HepG2 (cell line): ENCODE measurements around the gene CBLC. TPM values are rescaled to one million over a fixed set of nuclear protein-coding genes. Genes with fewer than 3 reads are reported as not detected.

Experiments used
- ASH2L ChIP-seq: fragments of 300-600, 200-600 bp; sonication (generic); IDR thresholded peaks from 2 replicates; pipeline ENCODE4 v1.7.0; 2017; ENCODE audit warnings: low read depth, mild to moderate bottlenecking, moderate library complexity, mixed read lengths, low read length; ENCODE audit not compliant: insufficient read length
- DMAP1 ChIP-seq: IDR thresholded peaks from 2 replicates; pipeline ENCODE4 v1.6.1; 2016
- FOXK2 ChIP-seq: fragments of 450-650 bp; IDR thresholded peaks from 2 replicates; pipeline ENCODE4 v1.6.1; 2016
- GATAD2A ChIP-seq: IDR thresholded peaks from 2 replicates; pipeline ENCODE4 v1.6.1; 2016
- HOXA5 ChIP-seq: sonication (generic); formaldehyde crosslinking; IDR thresholded peaks from 2 replicates; pipeline ENCODE4 v1.4.0; 2020; ENCODE audit warnings: missing genetic modification reagents
- KLF12 ChIP-seq: sonication (generic); formaldehyde crosslinking; IDR thresholded peaks from 2 replicates; pipeline ENCODE4 v1.4.0; 2020; ENCODE audit warnings: missing genetic modification reagents, borderline replicate concordance
- NPAS2 ChIP-seq: sonication (generic); formaldehyde crosslinking; IDR thresholded peaks from 2 replicates; pipeline ENCODE4 v1.8.0; 2022; ENCODE audit warnings: mild to moderate bottlenecking, missing genetic modification reagents, borderline replicate concordance
- PAX8 ChIP-seq: sonication (generic); formaldehyde crosslinking; IDR thresholded peaks from 2 replicates; pipeline ENCODE4 v1.8.0; 2022; ENCODE audit warnings: mild to moderate bottlenecking, missing genetic modification reagents, borderline replicate concordance
- RXRB ChIP-seq: IDR thresholded peaks from 2 replicates; pipeline ENCODE4 v1.6.1; 2016; ENCODE audit warnings: borderline replicate concordance, missing genetic modification reagents, missing compliant biosample characterization
- TCF12 ChIP-seq, 2 experiments: fragments of 450-650 bp in 1 of 2; sonication (generic) in 1 of 2; formaldehyde crosslinking in 1 of 2; IDR thresholded peaks; 2 replicates each; pipeline versions ENCODE4 v1.6.1 to v1.8.0; 2017 to 2022; ENCODE audit warnings: antibody characterized with exemption in 1 of 2, mild to moderate bottlenecking in 1 of 2, missing genetic modification reagents in 1 of 2, moderate library complexity in 1 of 2
- THAP11 ChIP-seq: IDR thresholded peaks from 2 replicates; pipeline ENCODE4 v1.6.1; 2016; ENCODE audit warnings: missing biosample characterization, missing genetic modification reagents
- ZFP36L2 ChIP-seq: sonication (generic); formaldehyde crosslinking; IDR thresholded peaks from 2 replicates; pipeline ENCODE4 v1.4.0; 2020; ENCODE audit warnings: missing genetic modification reagents
- ZFP90 ChIP-seq: sonication (generic); formaldehyde crosslinking; IDR thresholded peaks from 2 replicates; pipeline ENCODE4 v1.8.0; 2022; ENCODE audit warnings: missing genetic modification reagents, mild to moderate bottlenecking, inconsistent platforms, borderline replicate concordance
- ZNF224 ChIP-seq: sonication (generic); formaldehyde crosslinking; IDR thresholded peaks from 2 replicates; pipeline ENCODE4 v1.5.0; 2020; ENCODE audit warnings: mild to moderate bottlenecking, missing genetic modification reagents
- ZNF432 ChIP-seq: sonication (generic); formaldehyde crosslinking; IDR thresholded peaks from 2 replicates; pipeline ENCODE4 v1.5.0; 2020; ENCODE audit warnings: missing genetic modification reagents, mild to moderate bottlenecking, borderline replicate concordance
- ZNF776 ChIP-seq: sonication (generic); formaldehyde crosslinking; IDR thresholded peaks from 2 replicates; pipeline ENCODE4 v1.4.0; 2020; ENCODE audit warnings: mild to moderate bottlenecking, missing genetic modification reagents
- polyA plus RNA-seq, 8 experiments: library from polyadenylated mRNA; depleted of rRNA in 3 of 8; stranded (reverse) in 7 of 8; unstranded in 1 of 8; fragments of >200 nt; fragmentation: Illumina TruSeq in 4 of 8; extraction: Trizol in 4 of 8; gene quantifications; 2 replicates each; pipeline versions ENCODE4 v1.2.1 to v1.2.3, GENCODE V29; 2011 to 2016; ENCODE audit warnings: low read depth in 4 of 8, missing spikeins in 1 of 8, mixed read lengths in 1 of 8; ENCODE audit not compliant: insufficient read depth in 1 of 8
- total RNA-seq, 5 experiments: library from RNA; depleted of rRNA; stranded (reverse); fragments of >200 nt; fragmentation: Illumina TruSeq; extraction: Trizol; gene quantifications; 2 replicates each; pipeline ENCODE4 v1.2.3, GENCODE V29; 2016; ENCODE audit warnings: low read depth in 1 of 5
- TF ChIP-seq, protein P1 (sequence below): sonication (generic); formaldehyde crosslinking; IDR thresholded peaks from 2 replicates; pipeline ENCODE4 v1.4.0; 2020; ENCODE audit warnings: mild to moderate bottlenecking, missing genetic modification reagents, borderline replicate concordance
- TF ChIP-seq, protein P2 (sequence below): conservative IDR thresholded peaks from 2 replicates; pipeline ENCODE4 v1.6.1; 2018; ENCODE audit warnings: missing genetic modification reagents
- TF ChIP-seq, protein P3 (sequence below): sonication (generic); formaldehyde crosslinking; IDR thresholded peaks from 2 replicates; pipeline ENCODE4 v1.5.0; 2020; ENCODE audit warnings: mild to moderate bottlenecking, missing genetic modification reagents
- TF ChIP-seq, protein P4 (sequence below): sonication (generic); formaldehyde crosslinking; IDR thresholded peaks from 2 replicates; pipeline ENCODE4 v1.4.0; 2020; ENCODE audit warnings: missing genetic modification reagents, borderline replicate concordance

CBLC gene
- total and polyA plus RNA-seq, 2 of the 13 experiments (the other 11 are each of a cell fraction or from before 2014, with no cell fraction given) = 1.8 to 2.6 TPM

DNA sequence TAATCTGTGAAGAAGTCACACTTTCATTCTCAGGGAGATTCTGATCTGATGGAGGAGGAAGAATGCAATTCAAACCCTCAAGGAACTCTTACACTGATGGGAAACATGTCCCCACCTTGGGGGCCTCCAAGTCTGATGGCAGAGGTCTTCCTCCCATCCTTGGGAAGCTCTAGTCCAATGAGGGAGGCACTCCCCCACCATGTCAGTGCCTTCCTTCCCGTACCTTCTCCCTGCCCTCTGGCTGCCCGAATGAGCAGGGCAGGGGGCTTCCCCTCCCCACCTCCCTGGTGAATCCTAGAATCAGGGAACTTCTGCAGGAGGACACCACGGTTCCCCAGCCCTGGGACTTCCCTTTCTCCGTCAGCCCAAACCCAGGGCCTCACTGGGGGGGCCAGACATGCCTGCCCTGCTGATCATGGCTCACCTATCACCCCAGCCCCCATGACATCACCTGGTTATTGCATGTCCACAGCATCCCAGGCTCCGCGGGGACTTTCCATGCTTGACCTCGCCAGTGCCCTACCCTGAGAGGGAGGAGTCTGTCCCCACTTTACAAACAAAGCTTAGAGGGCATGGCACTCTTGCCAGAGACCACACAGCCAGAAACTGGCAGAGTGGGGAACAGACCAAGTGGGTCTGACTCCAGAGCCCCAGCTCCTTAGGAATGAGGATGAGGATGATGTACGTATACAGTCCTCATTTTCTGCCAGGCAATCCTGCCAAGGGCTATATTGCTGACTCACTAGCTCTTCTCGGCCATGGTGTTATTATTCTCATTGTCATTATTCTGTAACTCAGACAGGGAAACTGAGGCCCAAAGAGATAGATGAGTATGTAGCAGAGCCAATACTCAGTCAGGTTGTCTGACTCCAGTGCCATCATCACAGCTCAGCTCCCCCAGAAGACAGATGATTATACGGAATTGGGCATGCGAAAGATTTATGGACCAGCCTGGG lies 38.8 kb upstream of the CBLC start (continued):
- TF ChIP-seq, protein P1, sequence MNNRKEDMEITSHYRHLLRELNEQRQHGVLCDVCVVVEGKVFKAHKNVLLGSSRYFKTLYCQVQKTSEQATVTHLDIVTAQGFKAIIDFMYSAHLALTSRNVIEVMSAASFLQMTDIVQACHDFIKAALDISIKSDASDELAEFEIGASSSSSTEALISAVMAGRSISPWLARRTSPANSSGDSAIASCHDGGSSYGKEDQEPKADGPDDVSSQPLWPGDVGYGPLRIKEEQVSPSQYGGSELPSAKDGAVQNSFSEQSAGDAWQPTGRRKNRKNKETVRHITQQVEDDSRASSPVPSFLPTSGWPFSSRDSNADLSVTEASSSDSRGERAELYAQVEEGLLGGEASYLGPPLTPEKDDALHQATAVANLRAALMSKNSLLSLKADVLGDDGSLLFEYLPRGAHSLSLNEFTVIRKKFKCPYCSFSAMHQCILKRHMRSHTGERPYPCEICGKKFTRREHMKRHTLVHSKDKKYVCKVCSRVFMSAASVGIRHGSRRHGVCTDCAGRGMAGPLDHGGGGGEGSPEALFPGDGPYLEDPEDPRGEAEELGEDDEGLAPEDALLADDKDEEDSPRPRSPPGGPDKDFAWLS = no peak
- TF ChIP-seq ZNF776 (CRISPR knock-in tag) (no peak), NPAS2 (CRISPR knock-in tag) (no peak), ZFP90 (CRISPR knock-in tag) (no peak), ZNF224 (no peak), PAX8 (CRISPR knock-in tag) (no peak), GATAD2A (CRISPR knock-in tag) (peak; percentile 65; the same call in 1 of the 2 replicates), ZFP36L2 (no peak), THAP11 (CRISPR knock-in tag) (no peak), RXRB (CRISPR knock-in tag) (peak; percentile 37; the same call in 1 of the 2 replicates), ZNF432 (CRISPR knock-in tag) (no peak), FOXK2 (no peak), KLF12 (CRISPR knock-in tag) (no peak), HOXA5 (CRISPR knock-in tag) (no peak), TCF12 (IDR thresholded peaks at IDR 0.05) (no peak), TCF12 (CRISPR knock-in tag; IDR thresholded peaks at IDR 0.05) (no peak), ASH2L (no peak), DMAP1 (CRISPR knock-in tag) (no peak)
- TF ChIP-seq, protein P2, sequence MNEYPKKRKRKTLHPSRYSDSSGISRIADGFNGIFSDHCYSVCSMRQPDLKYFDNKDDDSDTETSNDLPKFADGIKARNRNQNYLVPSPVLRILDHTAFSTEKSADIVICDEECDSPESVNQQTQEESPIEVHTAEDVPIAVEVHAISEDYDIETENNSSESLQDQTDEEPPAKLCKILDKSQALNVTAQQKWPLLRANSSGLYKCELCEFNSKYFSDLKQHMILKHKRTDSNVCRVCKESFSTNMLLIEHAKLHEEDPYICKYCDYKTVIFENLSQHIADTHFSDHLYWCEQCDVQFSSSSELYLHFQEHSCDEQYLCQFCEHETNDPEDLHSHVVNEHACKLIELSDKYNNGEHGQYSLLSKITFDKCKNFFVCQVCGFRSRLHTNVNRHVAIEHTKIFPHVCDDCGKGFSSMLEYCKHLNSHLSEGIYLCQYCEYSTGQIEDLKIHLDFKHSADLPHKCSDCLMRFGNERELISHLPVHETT (CRISPR knock-in tag) = no peak
- TF ChIP-seq, protein P3, sequence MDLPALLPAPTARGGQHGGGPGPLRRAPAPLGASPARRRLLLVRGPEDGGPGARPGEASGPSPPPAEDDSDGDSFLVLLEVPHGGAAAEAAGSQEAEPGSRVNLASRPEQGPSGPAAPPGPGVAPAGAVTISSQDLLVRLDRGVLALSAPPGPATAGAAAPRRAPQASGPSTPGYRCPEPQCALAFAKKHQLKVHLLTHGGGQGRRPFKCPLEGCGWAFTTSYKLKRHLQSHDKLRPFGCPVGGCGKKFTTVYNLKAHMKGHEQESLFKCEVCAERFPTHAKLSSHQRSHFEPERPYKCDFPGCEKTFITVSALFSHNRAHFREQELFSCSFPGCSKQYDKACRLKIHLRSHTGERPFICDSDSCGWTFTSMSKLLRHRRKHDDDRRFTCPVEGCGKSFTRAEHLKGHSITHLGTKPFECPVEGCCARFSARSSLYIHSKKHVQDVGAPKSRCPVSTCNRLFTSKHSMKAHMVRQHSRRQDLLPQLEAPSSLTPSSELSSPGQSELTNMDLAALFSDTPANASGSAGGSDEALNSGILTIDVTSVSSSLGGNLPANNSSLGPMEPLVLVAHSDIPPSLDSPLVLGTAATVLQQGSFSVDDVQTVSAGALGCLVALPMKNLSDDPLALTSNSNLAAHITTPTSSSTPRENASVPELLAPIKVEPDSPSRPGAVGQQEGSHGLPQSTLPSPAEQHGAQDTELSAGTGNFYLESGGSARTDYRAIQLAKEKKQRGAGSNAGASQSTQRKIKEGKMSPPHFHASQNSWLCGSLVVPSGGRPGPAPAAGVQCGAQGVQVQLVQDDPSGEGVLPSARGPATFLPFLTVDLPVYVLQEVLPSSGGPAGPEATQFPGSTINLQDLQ (CRISPR knock-in tag) = no peak
- TF ChIP-seq, protein P4, sequence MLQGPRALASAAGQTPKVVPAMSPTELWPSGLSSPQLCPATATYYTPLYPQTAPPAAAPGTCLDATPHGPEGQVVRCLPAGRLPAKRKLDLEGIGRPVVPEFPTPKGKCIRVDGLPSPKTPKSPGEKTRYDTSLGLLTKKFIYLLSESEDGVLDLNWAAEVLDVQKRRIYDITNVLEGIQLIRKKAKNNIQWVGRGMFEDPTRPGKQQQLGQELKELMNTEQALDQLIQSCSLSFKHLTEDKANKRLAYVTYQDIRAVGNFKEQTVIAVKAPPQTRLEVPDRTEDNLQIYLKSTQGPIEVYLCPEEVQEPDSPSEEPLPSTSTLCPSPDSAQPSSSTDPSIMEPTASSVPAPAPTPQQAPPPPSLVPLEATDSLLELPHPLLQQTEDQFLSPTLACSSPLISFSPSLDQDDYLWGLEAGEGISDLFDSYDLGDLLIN (CRISPR knock-in tag) = no peak
